Glomerular endothelial cell (primary cell): ENCODE data around the gene FSD1. TPM values are rescaled to one million over a fixed set of nuclear protein-coding genes. Genes with fewer than 3 reads are reported as not detected.

Experiments
- DNase-seq: peaks from one replicate; pipeline ENCODE4 v3.0.0-alpha.2; 2011; ENCODE audit warnings: low read depth, low spot score; ENCODE audit errors: extremely low read depth
- total RNA-seq: library from RNA; depleted of rRNA; stranded (reverse); fragments of >200 nt; gene quantifications from 2 replicates; pipeline ENCODE4 v1.2.3, GENCODE V29; 2015

The FSD1 gene
- total RNA-seq, 1 donor from 2014 or later, result 38.3 TPM

DNA sequence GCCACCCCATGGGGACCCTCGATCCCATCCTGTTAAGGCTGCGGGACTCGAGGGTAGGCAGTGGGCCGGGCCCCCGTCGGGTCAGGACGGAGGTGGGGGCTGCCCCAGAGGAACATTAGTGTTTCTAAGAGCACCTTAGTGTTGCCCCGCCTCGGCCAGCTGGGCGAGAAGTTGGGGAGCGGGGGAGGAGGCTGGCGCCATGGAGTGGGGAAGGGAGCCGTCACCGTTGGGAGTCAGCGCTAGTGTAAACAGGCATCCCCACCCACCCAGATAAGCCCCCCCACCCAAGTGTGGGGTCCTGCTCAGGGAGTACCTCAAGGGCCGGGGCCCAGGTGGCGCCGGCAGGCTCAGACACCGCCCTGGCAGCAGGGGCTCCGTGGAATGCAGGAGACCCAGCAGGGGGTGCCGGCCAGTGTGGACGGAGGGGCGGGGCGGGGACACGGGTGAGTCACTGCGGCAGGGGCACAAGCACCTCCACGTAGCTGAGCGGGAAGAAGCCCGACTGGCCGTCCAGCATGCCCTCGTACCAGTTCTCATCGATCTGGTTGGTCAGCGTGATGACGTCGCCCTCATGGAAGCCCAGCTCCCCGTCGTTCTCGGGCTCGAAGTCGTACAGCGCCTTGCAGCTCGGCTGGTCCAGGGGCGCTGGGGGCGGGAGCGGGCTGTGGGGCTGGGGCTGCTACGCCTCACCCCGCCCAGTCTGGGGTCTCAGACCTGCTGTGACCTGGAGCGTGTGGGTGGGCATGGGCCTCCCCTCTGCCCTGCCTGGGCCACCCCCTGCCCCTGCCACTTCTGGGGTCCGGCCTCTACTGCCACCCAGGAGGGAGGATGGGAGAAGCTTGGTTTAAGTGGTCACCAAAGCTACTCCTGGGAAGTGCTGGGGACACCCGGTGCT is 57.0 kb downstream of the FSD1 start:
- no peak for DNase-seq

DNA sequence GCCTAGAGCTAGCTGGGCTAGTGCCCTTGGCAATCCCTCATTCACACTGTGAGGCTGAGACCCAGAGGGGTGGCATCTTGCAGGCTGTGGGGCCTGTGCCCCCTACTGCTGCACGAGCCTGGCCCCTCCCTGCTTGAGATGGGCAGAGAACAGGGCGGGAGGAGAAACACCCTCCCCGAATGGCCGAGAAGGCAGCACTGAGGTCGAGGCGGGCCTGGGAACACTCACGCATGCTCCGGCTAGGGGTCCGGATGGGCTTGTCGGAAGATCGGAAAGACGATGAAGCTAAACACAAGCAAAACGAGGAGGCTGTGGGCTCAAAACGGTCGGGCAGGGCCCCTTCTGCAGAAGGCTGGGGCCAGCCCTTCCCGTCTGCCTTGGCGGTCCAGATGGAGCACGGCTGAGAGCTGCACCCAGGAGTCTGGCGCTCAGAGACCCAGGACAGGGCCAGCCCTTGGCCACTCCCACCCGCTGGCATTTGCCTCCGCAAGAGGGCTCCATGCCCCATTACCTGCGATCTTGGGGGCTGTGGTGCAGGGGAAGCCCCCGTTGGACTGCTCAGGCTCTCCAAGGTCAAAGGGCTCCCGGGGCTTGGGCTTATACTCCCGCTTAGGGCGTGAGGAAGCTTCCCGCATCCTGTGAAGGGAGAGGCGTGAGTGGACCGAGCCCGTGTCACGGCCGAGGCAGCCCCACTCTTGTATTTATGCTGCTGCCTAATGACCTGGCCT is 57.9 kb downstream of the FSD1 start:
- DNase-seq, result no peak

DNA sequence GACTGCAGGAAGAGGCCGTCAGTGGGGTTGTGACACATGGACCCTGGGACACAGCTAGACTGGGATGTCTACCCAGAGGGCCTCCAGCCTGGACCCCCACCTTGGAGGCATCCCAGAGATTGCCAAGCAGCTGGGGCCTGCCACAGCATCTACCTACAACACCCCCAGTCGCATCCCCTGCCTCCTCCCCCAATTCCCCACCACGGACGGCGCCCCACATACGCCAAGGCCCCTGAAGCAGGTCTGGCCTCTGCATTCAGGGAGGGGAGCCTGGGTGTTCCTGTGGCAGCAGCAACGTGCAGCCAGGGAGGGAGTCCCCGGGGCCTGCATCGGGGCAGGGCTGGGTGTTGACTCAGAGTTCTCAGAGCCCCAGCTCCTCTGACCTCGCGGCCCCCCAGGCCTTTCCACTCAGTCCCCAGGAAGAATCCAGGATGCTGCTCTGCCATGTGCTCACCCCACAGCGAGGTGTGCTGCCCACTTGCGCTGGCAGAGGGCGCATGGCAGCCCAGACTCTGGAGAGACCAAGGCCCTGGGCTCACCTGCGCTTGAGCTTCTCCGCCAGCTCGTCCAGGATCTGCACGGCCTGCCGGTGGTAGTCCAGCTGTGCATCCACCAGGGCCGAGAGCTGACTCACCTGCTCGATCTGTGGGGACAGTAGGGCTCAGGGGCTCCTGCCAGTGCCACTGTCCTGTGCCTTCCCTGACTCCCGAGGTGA is 58.6 kb downstream of the FSD1 start:
- no peak for DNase-seq

DNA sequence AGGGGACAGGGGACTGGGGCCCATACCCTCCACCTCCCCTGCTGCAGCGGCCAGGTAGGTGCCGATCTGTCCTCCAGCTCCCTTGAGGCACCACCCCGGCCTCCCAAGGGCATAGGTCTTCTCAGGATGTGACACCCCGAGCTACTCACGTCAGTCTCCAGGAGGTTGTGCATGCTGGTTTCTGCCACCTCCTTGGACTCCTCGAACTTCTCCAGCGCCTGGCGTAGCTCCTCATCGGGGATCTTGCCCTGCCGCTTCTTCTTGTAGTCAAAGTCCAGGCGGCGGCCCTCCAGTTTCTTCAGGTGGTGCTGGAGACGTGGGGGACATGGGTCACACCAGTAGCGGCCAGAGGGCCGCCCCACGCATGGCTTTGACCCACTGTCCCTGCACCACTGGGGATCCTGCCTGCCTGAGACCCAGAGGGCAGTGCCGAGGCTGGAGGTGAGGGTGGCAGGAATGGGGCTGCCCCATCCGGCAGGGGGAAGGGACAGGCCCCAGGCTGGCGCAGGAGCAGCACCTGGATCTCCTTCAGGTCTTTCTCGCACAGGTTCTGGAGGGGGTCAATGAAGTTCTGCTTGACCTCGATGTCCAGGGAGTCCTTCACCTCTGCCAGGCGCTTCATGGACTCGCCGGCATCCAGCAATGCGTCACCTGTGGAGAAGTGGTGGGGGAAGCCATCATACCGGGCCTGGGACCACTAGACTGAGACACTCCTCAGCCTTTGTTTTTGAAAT is 59.3 kb downstream of the FSD1 start:
- DNase-seq, result no peak

DNA sequence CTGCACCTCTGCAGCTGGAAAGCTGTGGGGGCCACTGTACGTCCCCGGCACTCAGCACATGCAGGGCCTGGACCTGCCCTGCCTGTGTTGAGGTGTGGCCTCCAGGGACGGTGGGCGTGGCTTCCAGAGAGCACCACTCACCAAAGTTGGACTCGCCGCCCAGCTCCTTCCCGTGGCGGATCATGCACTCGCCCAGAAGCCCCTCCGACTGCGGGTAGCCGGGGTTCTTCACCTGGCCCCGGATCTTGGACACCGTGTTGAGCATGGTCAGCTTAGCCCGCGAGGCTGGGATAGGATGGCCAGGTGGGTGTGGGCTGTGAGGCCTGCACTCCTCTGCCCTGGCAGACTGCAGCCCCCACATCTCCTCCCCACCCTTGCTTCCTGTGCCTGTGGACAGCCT is 60.9 kb downstream of the FSD1 start:
- DNase-seq, result no peak

DNA sequence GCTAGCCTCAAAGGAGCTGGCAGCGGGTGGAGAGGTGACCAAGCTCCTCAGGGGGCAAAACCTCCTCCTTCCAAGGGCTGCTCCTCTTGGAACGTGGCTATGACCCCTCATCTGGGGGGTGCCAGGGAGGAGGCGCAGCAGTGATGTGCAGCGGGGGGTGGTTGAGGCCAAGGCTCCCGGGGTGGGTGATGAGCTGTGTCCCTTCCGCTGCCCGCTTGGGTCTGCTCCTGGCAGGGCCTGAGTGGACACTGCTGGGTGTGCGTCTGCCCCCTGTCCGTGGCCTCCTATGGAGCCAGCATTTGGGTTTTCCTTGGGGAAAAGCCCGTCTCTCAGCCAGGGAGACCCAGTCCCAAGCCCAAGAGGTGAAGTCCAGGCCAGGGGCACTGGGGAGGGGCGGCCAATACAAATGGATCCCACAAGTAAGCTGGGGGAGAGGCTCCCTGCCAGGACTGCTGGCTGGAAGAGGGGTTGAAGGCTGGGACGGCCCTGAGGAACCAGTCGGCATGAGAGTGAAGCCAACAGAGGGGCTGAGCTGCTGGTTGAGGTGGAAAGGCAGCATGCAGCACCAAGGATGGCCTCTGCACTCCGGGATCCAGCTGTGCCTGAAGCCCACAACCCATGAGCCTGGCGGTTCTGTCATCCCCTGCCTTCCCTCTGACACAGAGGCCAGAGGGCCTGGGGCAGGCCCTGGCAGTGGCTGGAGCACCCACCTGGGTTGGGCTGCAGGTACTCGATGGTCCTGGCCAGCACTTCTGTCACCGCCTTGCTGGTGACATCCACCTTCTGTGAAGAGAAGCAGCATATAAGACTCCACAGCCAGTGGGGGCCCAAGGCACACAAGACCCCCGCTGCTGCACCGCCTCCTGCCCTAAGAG is 61.6 kb downstream of the FSD1 start:
- DNase-seq, result no peak

DNA sequence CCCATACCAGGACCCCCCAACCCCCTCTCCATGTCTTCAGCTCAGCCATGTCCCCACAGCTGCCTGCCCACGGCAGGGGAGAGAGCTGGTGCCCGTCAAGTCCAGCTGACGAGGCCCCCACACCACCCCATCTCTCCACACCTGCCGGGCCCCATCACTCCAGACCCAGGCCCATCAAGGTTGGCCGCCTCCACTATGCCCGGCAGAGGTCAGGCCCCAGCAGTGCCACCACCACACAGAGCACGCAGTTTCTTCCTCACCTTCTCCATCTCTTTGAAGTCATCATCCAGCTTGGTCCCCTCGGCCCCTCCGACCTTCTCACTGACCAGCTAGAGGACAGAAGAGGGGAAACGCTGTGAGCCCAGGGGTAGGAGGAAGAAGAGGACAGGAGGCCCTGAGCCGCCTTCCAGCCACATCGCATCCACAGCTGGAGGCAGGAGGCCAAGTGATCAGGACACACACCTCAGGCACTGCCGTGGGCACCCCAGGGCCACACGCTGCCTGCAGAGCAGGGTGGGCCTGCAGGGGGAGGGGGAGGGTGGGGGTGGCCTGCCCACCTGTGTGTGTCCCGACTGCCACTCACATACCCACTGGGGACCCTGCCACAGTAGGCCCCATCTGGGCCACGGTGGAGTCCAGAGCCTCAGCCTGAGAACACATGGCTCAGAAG is 62.4 kb downstream of the FSD1 start:
- no peak for DNase-seq

DNA sequence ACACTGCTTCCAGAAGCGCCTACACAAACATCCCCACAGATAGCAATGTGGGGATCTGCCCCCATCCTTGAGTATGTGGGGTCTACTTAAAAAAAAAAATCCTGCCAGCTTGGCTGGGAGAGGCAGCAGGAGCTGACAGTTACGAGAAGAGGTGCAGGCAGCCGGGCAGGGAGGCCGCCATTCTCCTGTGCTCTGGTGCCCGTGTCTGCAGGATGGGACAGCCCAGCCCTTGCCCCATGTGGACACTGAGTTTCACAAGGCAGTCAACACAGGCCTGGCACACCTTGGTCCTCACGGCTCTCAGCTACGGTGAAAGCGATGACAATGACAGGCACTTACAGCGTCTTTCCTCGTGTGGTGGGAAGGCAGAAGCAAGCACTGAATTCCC is 62.9 kb downstream of the FSD1 start:
- DNase-seq, result no peak

DNA sequence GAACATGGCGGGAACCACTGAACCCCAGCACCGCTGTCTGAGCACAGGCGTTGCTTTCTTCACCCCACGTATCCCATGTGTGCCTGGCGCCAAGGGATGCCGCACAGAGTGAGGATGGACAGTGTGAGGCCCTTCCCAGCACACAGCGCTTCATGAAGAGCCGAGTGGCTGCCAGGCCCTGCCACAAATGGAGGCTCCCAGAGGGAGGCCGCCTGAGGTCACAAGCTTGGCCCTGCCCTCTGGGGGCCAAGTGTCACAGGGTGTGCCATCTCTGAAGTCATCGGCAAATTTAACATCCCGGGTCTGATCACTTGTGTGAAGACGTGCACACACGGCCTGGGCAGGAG is 63.4 kb downstream of the FSD1 start:
- no peak for DNase-seq

DNA sequence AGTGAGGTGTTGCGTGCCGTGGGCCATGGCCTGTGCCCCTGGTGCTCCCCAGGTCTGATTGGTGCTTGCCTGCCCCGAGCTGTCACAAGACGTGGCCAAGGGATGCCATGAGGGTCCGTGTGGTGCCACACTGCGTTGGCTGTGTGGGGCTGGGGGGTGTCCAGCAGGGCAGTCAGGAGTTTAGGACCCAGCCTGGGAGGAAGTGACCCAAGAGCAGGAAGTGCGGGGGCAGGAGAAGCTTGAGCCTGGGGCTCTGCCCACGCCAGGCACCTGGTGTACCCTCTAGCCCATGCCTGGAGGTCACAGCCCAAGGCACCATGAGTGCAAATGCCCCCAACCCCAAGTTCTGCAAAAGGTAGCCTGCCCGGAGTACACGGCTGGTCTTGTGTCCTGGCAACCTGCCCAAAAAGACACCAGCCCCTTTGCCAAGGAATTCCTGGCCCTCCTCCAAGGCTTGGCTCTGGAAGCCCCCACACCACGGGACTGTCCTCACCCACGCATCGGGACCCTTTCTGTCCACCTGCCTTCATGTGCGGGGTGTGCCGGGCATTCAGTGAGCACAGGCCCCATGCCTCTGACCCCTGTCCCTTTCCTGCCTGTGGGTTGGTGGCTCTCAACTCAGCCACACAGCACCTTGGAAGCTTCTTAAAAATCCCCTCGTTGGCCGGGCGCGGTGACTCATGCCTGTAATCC is 63.9 kb downstream of the FSD1 start:
- no peak for DNase-seq

DNA sequence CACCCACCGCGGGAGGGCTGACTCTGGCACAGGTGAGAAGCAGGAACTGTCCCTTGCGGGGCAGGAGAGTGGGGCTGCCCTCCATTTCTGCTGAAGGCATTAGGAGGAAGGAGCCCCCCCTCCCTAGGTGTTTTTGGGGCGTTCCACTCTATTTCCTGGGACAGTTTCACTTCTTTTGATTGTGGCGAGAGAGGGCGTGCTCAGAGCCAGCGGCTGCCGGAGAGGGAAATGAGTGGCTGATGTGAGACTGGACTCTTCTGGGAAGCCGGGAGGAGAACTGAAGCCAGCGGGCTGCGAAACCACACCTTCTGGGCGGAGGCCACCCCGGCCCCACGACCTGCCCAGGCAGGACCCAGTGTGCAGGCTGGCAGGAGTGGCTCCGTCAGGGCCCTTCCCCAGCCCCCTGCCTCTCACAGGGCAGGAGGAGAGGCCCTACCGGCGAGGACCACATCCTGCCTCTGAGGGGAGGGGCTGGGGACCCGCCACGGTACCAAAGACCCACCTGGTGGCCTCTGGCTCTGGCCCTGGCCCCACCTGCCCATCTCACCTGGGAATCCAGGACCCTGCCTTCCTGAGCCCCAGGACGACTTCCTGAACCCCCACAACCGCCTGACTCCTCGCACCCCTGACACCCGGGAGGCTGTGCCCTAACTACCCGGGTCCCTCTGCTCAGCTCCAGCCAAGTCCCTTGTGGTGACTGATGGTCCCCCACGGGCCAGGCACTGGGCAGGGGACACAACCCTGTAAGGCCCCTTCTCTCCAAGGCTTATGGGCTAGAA is 64.9 kb downstream of the FSD1 start:
- no peak for DNase-seq

DNA sequence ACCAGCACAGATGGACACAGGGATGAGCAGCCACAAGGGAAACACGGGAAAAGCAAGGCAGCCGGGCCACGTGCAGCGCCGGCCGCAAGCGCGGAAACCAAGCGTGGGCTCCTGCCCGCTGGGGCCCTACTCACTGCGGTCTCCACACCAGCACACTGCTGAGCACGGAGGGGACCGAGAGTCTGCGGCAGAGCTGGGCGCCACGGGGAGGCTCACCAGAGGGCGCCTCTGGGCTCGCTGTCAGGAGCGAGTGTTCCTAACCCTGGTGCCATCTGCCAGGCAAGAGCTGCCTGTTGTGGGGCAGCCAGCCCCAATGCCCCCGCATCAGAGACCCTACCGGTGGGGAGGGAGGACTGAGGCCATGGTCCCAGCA is 65.5 kb downstream of the FSD1 start:
- DNase-seq, result no peak

DNA sequence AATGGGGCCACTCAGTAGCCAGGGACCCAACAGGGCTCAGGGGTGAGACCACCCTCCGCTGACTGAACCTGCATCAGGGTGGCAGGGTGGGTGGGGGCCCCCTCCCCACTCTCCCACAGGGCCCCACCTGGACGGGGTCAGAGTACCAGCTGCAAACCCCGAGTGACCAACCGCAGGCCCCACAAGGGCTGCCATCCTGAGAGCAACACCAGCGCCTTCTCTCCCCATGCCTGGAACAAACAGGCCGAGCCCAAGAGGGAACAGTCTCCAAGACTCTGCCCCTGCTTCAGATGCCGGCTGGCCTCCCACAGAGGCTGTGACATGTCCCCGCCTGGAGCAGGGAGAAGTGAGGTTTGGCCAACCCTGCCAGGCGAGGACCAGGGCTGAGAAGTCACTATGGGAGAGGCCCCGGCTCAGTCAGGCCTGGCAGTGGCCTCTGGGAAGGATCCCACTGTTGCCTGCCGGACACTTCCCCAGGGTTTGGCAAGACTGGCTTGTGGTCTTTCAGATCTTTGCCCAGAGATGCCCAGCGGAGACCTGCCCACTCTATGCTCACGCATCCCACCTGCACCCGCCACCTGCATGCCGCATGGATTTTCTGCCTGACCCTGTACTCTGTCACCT is 66.1 kb downstream of the FSD1 start:
- no peak for DNase-seq

DNA sequence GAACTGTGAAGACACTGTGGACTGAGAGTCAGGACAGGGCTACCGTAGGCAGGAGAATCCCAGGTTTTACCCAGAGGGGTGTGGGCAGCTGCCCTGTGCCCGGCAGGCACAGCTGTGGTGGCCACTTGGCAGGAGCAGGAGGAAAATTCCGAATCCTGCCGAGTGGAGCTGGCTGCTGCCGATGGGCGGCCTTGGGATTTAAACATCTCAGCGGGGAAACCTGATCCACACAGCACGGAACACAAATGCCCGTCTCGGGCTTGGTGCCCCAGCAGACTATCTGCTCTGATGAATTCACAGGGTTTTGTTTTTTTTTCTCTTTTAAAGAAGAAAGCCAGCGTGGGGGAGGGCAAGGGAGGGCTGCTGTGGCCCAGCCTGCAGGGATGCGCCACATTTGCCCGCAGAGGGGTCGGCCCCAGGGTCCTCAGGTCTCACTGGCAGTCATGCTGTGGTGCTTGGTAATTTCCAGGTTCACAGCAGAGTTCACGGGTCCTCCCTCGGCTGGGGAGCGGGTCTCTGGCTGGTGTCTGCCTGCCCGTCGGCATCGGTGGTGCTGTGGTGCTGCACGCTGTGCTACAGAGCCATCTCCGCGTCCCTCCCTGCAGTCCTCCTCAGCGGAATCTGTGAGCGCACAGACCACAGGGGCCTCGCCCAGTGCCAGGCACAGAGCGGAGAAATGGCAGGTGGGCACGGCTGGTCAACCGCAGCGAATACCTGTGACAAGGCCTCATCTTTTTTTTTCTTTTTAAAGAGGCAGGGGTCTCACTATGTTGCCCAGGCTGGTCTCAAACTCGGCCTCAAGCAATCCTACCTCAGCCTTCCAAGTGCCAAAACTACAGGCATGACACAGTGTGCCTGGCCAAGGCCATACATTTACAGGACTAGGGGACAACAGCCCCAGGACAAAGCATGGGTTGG is 67.1 kb downstream of the FSD1 start:
- no peak for DNase-seq

DNA sequence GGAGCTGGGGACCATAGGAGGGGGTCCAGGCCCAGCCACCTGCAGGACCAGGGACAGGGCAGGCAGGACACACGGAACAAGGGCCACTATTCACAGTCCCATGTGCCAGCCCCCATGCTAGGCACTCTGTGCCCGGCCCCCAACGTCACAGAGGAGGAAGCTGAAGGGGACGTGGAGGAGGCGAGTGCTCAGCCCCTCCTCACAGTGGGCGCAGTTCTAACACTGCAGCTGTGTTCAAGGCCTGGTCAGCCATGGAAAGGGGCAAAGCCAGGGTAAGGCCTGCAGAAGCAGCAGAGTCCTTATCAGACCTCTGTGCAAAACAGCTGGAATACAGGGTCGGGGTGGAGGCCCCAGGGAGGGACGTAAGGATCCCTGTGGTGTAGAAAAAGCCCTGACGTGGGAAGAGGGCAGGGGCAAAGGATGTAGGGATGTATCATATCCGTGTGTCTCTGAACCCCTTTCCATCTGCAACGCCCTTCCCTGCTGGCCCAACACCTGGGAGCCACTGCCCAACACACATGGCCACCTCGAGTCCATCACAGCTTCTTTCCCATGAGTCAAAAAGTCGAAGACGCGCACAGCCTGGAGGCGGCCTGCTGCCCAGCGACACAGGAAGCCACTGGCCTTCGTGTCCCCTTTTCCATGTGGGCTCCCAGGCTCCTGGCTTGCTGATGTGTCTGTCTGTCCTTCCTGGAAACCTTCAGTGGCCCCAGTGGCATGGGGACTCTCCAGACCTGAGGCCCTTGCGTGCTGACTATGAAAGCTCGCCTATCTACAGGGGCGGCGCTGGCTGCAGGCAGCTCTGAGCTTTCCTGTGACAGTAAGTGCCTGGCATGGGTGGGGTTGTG is 68.0 kb downstream of the FSD1 start:
- DNase-seq, result no peak

DNA sequence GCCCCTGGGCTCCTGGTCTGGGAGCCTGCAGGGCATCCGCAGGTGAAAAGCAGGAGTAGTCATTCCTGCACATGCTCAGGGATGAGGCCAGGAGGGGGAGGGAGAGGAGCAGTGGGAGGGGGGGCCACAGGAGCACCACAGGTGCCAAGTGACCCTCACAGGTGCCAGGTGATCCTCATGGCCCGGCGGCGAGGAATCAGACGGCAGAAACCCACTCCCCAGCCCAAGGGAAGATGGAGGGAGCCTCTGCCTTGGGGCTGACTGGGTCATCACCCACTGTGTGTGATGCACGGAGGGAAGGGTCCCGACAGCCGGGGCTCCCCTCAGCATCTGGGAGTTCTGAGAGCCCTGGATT is 68.6 kb downstream of the FSD1 start:
- DNase-seq, result no peak
